ENCODE results near the gene APOBEC3B. TPM values are rescaled to one million over a fixed set of nuclear protein-coding genes. Genes with fewer than 3 reads are reported as not detected.

The APOBEC3B gene
- total and polyA plus RNA-seq, 2 donors (not counting 3 experiments of a cell fraction or from before 2014, with no cell fraction given) = 10.3 to 19.9 TPM

GRCh38 chr22:38974170-38974825, 7.8 kb upstream of the APOBEC3B start:
- DNase-seq (ENCODE audit: low read depth, low spot score) = no peak
- Histone ChIP-seq H3K9me3 (replicated peaks; ENCODE audit: control insufficient read depth, insufficient read depth, low read length) (no peaks in the 10 kb centered on the region), H3K4me3 (replicated peaks in 1 of 3; ENCODE audit: insufficient read depth in 1 of 3, low read depth in 1 of 3, low read length in 3 of 3) (no peak overlapping the region), H3K9ac (replicated peaks; ENCODE audit: extremely low read depth, insufficient read depth, low read length) (no peak overlapping the region), H3K9me1 (replicated peaks; ENCODE audit: control insufficient read depth, extremely low read depth, insufficient read depth, low read length) (no peaks in the 10 kb centered on the region), H3K27me3 (ENCODE audit: control insufficient read depth in 2 of 2, insufficient read depth in 2 of 2, low read length in 2 of 2) (no peaks in the 10 kb centered on the region), H3K4me1 (ENCODE audit: control insufficient read depth, extremely low read depth, insufficient read depth, low read length) (no peaks in the 10 kb centered on the region), H3K4me2 (ENCODE audit: insufficient read depth, low read length) (no peak overlapping the region), H3K36me3 (ENCODE audit: control insufficient read depth in 2 of 2, extremely low read depth in 1 of 2, insufficient read depth in 2 of 2, low read length in 2 of 2) (no peaks in the 10 kb centered on the region), H2AFZ (ENCODE audit: low read depth, low read length) (no peak overlapping the region), H3K27ac (ENCODE audit: insufficient read depth, low read depth, low read length) (no peak overlapping the region), H4K20me1 (replicated peaks; ENCODE audit: control insufficient read depth, extremely low read depth, insufficient read depth, low read length) (no peaks in the 10 kb centered on the region), H3K79me2 (ENCODE audit: control insufficient read depth, insufficient read depth, low read length) (no peaks in the 10 kb centered on the region)
- FAIRE-seq = no peak
- intact Hi-C loops (cut with micrococcal nuclease) = no loop called here
- ChIA-PET POLR2A (no interaction called here), CTCF (interaction anchor here (0.7 to 7.6 kb wide), 9 partner anchors 8 to 211 kb away, joined by 3 to 45 read pairs (median 4); partner anchors contain the start of genes APOBEC3B and CBX6)
- dilution Hi-C loops (cut with MboI; ENCODE audit: extremely low pct_ligation_motif_present, low sequenced_read_pairs) = no loop called here
- TF ChIP-seq MAX (IDR thresholded peaks at IDR 0.05; ENCODE audit: insufficient read depth, insufficient read length) (no peak), MYC (IDR thresholded peaks at IDR 0.05; ENCODE audit: low read depth, low read length) (no peak), JUN (IDR thresholded peaks at IDR 0.05; ENCODE audit: borderline replicate concordance, insufficient read depth, insufficient read length, low read depth) (no peak), CTCF (IDR thresholded peaks at IDR 0.05; ENCODE audit: extremely low read depth in 1 of 2, insufficient read depth in 1 of 2, low read depth in 1 of 2, low read length in 2 of 2) (no peak), FOS (IDR thresholded peaks at IDR 0.05; ENCODE audit: borderline replicate concordance, insufficient read depth, low read length) (no peak), EZH2 (IDR thresholded peaks at IDR 0.05; ENCODE audit: borderline replicate concordance, low read depth, low read length, severe bottlenecking) (no peak)
- no TSS peak for BruUV-seq (replicated peaks)
